Suppressor macrophage treated with lipopolysaccharide for 4 hours (primary cell): ENCODE results near the gene ENPP3.

Source experiments
- DNase-seq: peaks from one replicate; pipeline ENCODE4 v3.0.0-alpha.2; 2020

Gene ENPP3

DNA sequence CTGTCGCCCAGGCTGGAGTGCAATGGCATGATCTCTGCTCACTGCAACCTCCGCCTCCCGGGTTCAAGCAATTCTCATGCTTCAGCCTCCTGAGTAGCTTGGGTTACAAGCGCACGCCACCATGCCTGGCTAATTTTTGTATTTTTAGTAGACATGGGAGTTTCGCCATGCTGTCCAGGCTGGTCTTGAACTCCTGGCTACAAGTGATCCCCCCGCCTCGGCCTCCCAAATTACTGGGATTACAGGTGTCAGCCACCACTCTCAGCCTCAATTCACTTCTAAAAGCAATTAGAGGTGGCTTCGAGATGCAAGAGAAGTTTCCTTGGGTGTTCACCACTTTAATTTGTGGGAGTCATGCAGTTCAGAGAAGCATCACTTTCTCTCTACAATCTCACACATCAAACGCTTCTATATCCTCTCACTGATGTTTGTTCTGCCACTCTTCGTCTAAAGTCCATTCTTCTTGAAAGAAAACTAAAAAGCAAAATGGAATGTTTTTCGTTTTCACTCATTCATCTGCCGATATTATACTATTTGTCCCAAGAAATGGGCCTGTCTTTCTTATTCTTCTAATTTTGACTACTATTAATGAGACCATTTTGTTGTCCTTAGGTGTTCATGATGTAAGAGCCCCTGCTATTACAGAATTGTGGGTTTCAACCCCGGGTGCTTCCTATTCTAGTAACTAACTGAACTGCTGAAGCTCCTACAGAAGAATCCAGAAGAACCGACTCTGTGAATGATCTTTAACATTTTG lies 132.5 kb downstream of the ENPP3 start:
- DNase-seq = no peak

DNA sequence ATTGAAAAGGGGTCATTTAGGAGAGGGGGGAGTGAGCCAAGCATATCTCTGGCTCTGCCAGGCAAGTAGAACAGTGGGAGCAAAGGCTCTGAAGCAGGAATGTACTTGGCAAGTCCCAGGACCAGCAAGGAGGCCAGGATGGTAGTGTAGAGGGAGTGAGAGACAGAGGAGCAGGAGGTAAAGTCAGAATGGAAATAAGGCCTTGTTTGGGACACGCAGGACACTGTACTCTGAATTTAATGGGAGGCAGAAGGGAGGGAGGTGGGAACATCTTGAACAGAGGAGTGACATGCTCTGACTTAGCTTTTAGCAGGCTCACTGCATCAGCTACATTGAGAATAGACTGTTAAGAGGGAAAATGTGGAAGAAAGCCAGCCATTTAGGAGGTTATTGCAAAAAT lies 133.7 kb downstream of the ENPP3 start:
- no peak for DNase-seq

DNA sequence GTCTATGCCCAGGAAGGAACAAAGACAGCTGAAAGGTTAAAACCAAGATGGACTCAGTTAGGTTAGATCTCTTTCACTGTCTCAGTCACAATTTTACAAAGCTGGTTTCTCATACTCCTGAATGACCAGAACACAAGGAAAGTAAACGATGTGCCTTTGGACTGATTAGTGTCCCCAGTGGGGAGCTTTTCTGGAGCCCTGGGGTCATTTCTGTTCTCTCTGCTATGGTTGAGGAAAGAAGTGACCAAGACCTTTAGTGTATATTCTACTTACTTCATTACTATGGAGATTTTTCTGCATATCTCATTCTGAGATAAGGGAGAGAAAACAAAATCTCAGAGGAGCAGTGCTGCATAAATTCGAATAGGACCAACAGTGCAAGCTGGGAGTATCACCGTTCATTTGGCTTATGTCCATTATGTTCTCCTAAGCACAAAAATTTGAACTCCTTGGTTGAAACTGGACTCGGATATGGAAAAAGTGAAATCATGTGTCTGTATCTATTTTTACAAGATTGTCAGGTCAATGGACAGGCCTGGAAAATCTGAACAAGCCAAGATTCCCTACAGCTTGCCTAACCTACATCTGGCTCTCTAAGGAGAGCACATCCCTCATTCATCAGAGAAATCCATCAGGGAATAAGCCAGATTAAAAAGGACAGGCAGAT lies 136.3 kb downstream of the ENPP3 start:
- DNase-seq = no peak

DNA sequence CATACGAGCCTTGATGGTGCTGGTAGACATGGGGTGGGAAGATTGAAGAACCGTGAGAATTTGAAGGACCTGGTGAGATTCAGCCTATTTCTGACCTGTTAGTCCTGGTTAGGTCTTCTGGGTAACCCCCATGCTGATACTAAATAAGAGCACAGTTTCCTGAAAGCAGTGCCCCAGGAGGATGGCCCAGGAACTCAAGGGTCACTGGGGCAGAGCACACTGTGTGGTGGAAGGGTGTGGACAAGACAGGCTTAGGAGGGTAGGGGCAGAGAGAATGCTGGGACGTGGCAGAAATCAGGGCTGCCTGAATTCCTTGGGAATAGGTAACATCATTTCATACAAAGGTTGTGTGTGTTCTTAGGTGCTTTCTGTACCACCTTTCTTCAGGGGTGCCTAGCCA lies 138.8 kb downstream of the ENPP3 start:
- no peak for DNase-seq

DNA sequence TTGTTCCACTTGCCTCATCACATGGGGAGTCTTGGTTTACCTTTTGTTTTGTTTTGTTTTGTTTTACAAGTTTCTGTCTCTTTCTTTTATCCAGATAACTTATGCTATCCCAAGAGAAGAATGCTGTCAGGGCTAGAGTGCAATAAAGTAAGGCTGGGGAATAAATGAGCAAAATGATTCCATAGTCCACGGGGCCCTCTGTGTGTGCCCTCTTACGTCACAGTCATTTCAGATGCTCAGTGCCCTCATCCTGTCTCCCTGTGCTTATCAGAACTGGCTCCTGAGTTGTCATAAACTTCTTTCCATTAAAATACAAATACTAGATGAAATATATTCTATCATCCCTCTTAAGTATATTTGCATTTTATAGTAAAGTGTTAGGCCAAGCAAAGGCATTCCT lies 139.9 kb downstream of the ENPP3 start:
- DNase-seq = no peak

DNA sequence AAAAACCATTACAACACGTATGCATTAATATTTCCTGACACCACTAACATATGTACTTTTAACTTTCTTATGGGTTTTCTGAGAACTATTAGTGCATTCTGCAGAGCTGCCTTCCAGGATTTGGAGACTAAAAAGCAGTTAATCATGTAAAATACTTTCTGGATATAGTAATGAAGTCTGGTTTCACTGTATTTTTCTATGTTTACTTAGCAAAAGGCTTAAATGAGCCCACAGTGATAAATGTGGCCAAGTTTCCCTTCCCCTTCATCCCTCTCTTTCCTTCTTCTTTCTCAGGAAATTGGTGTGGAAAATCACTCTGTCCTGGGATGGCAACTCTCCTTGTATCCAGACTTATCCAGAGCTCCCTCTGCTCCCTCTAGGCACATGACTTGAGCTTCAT lies 141.1 kb downstream of the ENPP3 start:
- DNase-seq = no peak

DNA sequence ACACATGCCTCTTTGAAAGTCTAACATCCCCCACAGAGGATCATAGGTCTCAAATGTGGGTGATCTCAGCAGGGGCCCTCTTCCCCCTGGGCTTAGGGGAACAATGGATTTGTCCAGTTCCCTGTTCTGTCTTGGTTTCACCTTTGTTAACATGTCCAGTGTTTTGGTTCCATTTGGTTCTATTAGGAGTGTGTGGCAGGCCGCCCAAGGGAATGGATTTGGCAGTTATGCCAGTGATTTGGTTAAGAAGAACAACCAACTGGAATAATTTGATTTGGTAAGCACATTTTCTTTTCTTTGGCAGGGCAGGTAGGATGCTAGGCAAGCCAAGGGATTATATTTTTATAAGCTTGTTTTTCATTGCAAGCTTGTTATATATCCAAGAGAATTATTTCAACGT lies 142.2 kb downstream of the ENPP3 start:
- DNase-seq = no peak

DNA sequence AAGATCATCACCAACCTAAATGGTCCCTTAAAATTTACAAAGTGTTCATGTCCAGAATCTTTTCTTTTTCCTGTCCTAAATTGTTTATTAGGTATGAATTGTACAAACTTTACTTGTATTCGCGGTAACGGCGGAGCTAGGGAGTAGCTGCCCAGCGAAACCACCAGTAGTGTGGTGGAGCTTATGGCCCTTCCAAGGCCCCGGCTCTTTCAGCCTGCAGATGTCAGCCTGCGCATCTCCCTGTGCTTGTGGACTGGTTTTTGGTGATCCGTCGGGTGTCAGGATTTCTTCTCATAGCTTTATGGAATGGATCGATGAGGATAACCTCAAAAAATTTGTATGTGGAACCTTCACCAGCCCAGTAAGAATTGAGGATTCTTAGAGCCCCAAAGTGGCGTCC lies 143.5 kb downstream of the ENPP3 start:
- DNase-seq = no peak

DNA sequence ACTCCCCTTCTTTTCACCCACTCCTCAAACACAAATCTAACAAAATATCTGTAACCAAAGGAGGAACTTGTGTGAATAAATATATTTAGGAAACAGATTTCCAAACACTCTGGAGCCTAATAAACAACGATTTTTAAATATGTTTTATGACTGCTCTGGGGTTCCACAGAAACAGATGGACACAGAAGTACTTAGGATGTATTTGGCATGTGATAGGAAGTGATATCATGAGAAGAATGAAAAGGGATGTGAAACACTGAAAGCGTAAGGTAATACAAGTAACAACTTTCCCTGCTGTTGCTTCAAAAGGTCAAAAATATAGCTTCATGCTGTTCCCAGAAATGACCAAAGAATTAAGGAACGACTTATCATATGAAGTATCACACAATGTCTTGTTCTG lies 144.6 kb downstream of the ENPP3 start:
- DNase-seq = no peak

DNA sequence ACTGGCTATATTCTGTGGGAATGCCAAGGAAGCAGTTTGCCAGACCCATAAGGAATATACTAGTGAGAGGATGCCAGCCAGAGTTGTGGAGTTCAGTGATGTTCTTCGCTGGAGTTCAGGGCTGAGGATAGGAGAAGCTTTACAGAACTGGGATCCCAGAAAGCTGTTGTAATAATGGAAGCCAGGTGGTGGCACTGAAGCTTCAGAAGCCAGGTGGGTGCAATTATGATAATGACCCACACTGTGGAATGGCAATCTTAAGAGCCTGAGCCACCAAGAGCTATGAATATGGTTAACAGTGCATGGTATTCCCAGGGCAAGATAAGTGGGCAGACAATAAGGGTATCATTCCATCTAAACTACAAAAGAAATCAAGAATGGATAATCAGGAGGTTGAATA lies 145.7 kb downstream of the ENPP3 start:
- no peak for DNase-seq

DNA sequence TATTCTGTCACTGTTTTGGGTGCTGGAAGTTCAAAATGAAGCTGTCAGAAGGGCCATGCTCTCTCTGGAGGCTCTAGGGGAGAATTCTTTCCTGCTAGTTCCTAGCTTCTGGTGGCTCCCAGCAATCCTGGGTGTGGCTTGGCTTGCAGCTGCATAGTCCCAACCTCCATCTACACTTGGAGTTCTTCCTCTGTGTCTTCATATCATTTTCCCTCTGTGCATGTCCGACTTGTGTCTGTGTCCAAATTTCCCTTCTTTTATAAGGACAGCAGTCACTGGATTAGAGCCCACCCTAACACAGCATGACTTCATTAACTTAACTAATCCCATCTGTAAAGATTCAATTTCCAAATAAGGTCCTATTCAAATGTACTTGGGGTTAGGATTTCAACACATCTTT lies 147.5 kb downstream of the ENPP3 start:
- no peak for DNase-seq

DNA sequence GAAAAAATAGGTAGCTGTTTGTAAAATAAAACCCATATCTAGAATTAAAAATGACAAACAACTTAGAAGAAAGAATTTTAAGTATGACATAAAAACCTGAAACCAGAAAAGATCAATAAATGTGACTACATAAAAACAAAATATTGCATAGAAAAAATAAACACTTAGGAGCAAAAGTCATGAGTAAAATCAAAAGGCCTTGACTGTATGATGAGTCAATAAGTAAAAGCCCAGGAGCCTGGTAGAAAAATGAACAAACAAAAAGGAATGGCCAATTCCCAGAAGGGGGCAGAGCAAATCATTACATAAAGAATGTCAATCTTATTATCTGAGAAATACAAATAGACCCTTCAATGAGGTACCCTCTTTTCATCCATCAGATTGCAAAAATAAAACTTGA lies 150.0 kb downstream of the ENPP3 start:
- no peak for DNase-seq

DNA sequence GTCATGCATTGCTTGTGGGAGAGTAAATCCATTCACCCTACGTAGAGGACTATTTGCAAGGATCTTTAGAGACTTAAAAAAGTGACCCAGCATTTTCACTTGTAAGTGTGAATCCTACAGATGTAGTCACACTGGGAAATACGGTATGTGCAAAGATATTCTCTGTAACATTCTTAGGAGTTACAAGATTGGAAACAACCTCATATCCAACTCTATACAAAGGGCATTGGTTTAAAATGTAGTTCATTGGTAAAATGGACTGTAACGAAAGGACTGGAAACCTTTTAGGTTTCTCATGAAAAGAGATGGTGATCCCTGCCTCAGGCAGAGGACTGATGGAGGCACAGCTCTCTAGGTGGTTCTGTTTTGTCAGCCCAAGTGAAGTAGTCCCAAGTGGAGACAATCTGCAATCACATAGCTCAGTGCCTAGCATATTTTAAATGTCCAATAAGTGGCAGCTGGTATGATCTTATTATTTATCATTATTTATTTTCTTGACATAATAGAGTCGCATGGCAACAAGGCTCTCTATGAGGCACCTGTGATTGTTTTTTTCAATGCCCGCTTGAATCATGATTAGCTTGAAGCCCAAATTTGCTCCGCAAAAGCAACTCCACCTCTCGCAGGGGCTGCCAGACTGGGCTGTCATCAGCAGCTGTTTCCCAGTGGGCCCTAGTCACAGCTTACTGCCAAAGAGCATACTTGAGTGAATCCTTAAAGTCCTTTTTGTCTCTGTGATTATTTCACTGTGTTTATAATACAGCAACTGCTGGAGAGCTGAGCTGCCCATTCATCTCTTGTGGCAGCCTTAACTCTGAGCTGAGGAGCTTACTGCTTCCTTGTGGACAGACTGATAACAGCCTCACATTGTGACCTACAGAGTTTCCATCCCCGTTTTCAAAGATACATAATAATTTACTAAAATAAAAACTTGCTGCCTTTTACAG lies 150.9 kb downstream of the ENPP3 start:
- DNase-seq = no peak

DNA sequence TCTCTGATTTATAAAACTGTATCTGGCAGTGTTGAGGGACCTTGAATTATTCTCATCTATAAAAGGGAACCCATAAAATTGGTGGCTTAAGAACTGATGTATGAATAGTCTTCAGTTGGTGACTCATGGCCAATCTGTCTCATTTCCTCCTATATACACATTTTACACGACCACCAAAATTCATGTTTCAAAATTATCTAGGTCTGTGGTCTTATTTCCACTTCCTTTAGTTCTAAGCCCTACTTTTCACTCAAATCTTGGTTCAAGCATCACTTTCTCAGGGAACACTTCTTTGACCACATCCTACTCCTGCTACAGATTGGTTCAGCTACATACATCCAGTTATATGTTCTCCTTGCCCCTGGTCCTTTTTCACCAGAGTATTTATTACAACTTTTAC lies 152.1 kb downstream of the ENPP3 start:
- no peak for DNase-seq

DNA sequence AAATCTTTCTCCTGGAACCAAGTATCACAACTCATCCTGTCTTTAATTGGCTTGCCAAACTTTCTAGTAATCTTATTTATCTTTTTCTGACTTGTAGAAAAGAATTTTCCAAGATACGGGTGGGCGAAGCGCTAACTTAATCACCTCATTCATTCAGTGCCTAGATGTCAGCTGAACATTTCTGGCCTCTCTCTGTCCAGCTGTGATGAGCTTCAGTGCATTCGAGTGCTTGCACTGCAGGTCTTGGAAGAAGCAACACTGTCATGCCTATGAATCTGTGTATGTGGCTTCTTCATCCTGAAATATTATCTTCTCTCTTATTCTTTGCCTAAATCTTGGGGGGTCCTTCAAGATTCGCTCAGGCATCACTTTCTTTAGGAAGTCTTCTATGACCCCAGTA lies 154.4 kb downstream of the ENPP3 start:
- DNase-seq = no peak

DNA sequence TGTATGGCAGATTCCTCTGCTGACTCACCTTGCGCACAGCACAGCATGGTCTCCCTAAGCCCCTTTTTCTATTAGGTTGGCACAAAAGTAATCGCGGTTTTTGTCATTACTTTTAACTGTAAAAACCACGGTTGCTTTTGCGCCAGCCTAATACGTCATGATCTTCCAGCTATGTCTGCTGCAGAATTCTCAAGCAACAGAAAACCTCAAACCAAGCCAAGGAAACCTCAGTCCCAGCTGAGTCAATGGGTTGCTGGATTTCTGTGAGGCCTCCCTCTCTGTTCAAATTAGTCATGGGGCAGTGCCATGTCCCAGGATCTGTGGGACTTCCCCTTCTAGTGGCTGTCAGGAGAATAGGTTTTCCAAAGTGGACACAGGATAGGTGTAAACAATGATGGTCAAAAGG lies 155.0 kb downstream of the ENPP3 start:
- DNase-seq = no peak

DNA sequence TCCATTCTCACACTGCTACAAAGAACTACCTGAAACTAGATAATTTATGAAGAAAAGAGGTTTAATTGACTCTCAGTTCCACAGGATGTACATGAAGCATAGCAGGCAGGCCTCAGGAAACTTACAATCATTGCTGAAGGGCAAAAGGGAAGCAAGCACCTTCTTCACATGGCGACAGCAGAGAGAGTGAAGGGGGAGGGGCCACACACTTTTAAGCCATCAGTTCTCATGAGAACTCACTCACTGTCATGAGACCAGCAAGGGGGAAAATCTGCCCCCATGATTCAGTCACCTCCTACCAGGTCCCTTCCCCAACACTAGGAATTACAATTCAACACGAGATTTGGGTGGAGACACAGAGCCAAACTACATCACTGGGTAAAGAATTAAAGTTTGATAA lies 158.3 kb downstream of the ENPP3 start:
- no peak for DNase-seq
